GM12878 (cell line): ENCODE data around the gene NECAB3. TPM values are rescaled to one million over a fixed set of nuclear protein-coding genes. Genes with fewer than 3 reads are reported as not detected.

Source experiments
- ATAC-seq: fragments of 200-7000 bp; cut with Tn5 transposase; 3 replicates; pipeline ENCODE4 v1.9.1; 2020; ENCODE audit warnings: mild to moderate bottlenecking, moderate library complexity
- BruUV-seq: library from RNA; stranded (reverse); fragments of 400-500 nt; replicated peaks from 2 replicates; lab custom pipeline; 2021; lab: Mats Ljungman, UMichigan
- CTCF ChIA-PET: fragments of 300-600 bp; sonication (Branson Sonifier 250); formaldehyde crosslinking; extraction: SDS; loops from one replicate; lab custom pipeline; 2021; ENCODE audit warnings: inconsistent platforms; lab: Yijun Ruan, JAX
- POLR2A ChIA-PET: fragments of 350-600 bp; formaldehyde crosslinking; extraction: SDS; loops from one replicate; lab custom pipeline; 2021; ENCODE audit warnings: inconsistent platforms; lab: Charles Lee
- RAD21 ChIA-PET: fragments of 300-600 bp; sonication (Branson Sonifier 250); formaldehyde crosslinking; loops from one replicate; lab custom pipeline; 2023; ENCODE audit warnings: antibody characterized with exemption; ENCODE audit not compliant: unreplicated experiment; lab: Charles Lee
- SMC1A ChIA-PET: fragments of 300-600 bp; sonication (Branson Sonifier 250); formaldehyde crosslinking; loops from one replicate; lab custom pipeline; 2023; ENCODE audit not compliant: unreplicated experiment, uncharacterized antibody; lab: Charles Lee
- DNase-seq: peaks from one replicate; pipeline ENCODE4 v3.0.0-alpha.2; 2011; ENCODE audit warnings: low read depth, low spot score
- FAIRE-seq: peaks from 3 replicates; lab custom pipeline; 2011; peaks lifted over from hg19 to GRCh38; lab: Jason Lieb, UNC
- H2AFZ ChIP-seq: 2 replicates; pipeline ENCODE4 v1.6.0; 2011; ENCODE audit warnings: low read depth, low read length, control low read depth; ENCODE audit not compliant: control insufficient read depth
- H3K27ac ChIP-seq: 2 replicates; pipeline ENCODE4 v1.5.1; 2011; ENCODE audit warnings: control low read depth; ENCODE audit not compliant: control insufficient read depth, insufficient read depth
- H3K27me3 ChIP-seq, 2 experiments: replicated peaks in 1 of 2; 2 replicates each; pipeline versions ENCODE4 v1.6.0 to v1.6.1; 2011; ENCODE audit warnings: low read length in 1 of 2; ENCODE audit not compliant: control insufficient read depth in 2 of 2, insufficient read depth in 2 of 2
- H3K36me3 ChIP-seq, 2 experiments: 2 replicates each; pipeline ENCODE4 v1.5.1; 2011; ENCODE audit warnings: low read length in 1 of 2; ENCODE audit not compliant: control insufficient read depth in 2 of 2, insufficient read depth in 2 of 2
- H3K4me1 ChIP-seq: 2 replicates; pipeline ENCODE4 v1.6.1; 2011; ENCODE audit warnings: mild to moderate bottlenecking, low read length, moderate library complexity, mixed read lengths; ENCODE audit not compliant: control insufficient read depth, insufficient read depth
- H3K4me2 ChIP-seq: 2 replicates; pipeline ENCODE4 v1.6.0; 2011; ENCODE audit warnings: control low read depth; ENCODE audit not compliant: control insufficient read depth, insufficient read depth
- H3K4me3 ChIP-seq: fragments of 200-600 bp; sonication (generic); 2 replicates; pipeline ENCODE4 v1.5.1; 2016
- H3K79me2 ChIP-seq: 2 replicates; pipeline ENCODE4 v1.6.0; 2011; ENCODE audit warnings: low read length; ENCODE audit not compliant: control insufficient read depth, insufficient read depth
- H3K9ac ChIP-seq: 2 replicates; pipeline ENCODE4 v1.8.0; 2011; ENCODE audit warnings: low read length, control low read depth, mixed read lengths; ENCODE audit not compliant: control insufficient read depth, insufficient read depth
- H3K9me3 ChIP-seq: replicated peaks from 3 replicates; pipeline ENCODE4 v1.5.1; 2011; ENCODE audit warnings: mild to moderate bottlenecking, low read length; ENCODE audit not compliant: control insufficient read depth, insufficient read depth
- H4K20me1 ChIP-seq: 2 replicates; pipeline ENCODE4 v1.6.0; 2011; ENCODE audit not compliant: control insufficient read depth, insufficient read depth
- BCL11A ChIP-seq: IDR thresholded peaks from 2 replicates; pipeline ENCODE4 v1.6.1; 2011; ENCODE audit warnings: low read depth, low read length
- BMI1 ChIP-seq: fragments of 450-650 bp; IDR thresholded peaks from 2 replicates; pipeline ENCODE4 v1.6.1; 2016; ENCODE audit warnings: mild to moderate bottlenecking, moderate library complexity, borderline replicate concordance
- CREM ChIP-seq: IDR thresholded peaks from 2 replicates; pipeline ENCODE4 v1.6.1; 2014; ENCODE audit warnings: antibody characterized with exemption, low read depth
- EP300 ChIP-seq, 2 experiments: fragments of 150-350 bp in 1 of 2; IDR thresholded peaks; 2 replicates each; pipeline ENCODE4 v1.6.1; 2011 to 2012; ENCODE audit warnings: low read depth in 2 of 2, low read length in 2 of 2, borderline replicate concordance in 1 of 2, improper control_type of control experiment in 1 of 2, inconsistent platforms in 1 of 2; ENCODE audit not compliant: control insufficient read depth in 1 of 2
- HCFC1 ChIP-seq: fragments of 150-350 bp; IDR thresholded peaks from 2 replicates; pipeline ENCODE4 v1.6.1; 2014; ENCODE audit warnings: low read length
- HDGF ChIP-seq: fragments of 450-650 bp; IDR thresholded peaks from 2 replicates; pipeline ENCODE4 v1.6.1; 2016; ENCODE audit warnings: antibody characterized with exemption
- MYB ChIP-seq: fragments of 150-350 bp; IDR thresholded peaks from 2 replicates; pipeline ENCODE4 v1.6.1; 2014; ENCODE audit warnings: mild to moderate bottlenecking, low read depth, low read length, borderline replicate concordance
- NR2C2 ChIP-seq: IDR thresholded peaks from 2 replicates; pipeline ENCODE4 v1.6.1; 2011; ENCODE audit warnings: borderline replicate concordance, low read depth; ENCODE audit not compliant: control insufficient read depth, insufficient read length
- PAX8 ChIP-seq: fragments of 450-650 bp; IDR thresholded peaks from 2 replicates; pipeline ENCODE4 v1.6.1; 2017; ENCODE audit warnings: mild to moderate bottlenecking, moderate library complexity
- POU2F2 ChIP-seq: IDR thresholded peaks from 3 replicates; pipeline ENCODE4 v1.6.1; 2011; ENCODE audit warnings: low read depth, mild to moderate bottlenecking, low read length, borderline replicate concordance
- RCOR1 ChIP-seq: conservative IDR thresholded peaks from 2 replicates; pipeline ENCODE4 v1.6.1; 2012; ENCODE audit warnings: low read depth, low read length, improper control_type of control experiment
- SREBF1 ChIP-seq: IDR thresholded peaks from 2 replicates; pipeline ENCODE4 v1.6.1; 2012; ENCODE audit warnings: mild to moderate bottlenecking, low read length
- STAT1 ChIP-seq: fragments of 450-650 bp; conservative IDR thresholded peaks from 2 replicates; pipeline ENCODE4 v1.6.1; 2014; ENCODE audit warnings: antibody characterized with exemption, mild to moderate bottlenecking
- TCF3 ChIP-seq: IDR thresholded peaks from 2 replicates; pipeline ENCODE4 v1.6.1; 2012; ENCODE audit warnings: low read depth, mild to moderate bottlenecking, low read length, borderline replicate concordance; ENCODE audit not compliant: insufficient read depth
- WGBS: methylation state at CpG from one replicate; pipeline ENCODE4 v1.1.6; 2016; ENCODE audit warnings: low lambda C conversion rate; ENCODE audit not compliant: insufficient replicate concordance, insufficient coverage; ENCODE audit errors: missing lambda C conversion rate; 5-methylcytosine and 5-hydroxymethylcytosine counted together
- in situ Hi-C: fragments of 300-500 bp; cut with MboI; formaldehyde crosslinking; loops from 9 replicates; pipeline ENCODE4 v1.14.3; 2018; ENCODE audit warnings: mixed read lengths
- intact Hi-C: fragments of 100-400 bp; cut with micrococcal nuclease; formaldehyde crosslinking; loops from one replicate; pipeline ENCODE4 v1.14.2; 2022; ENCODE audit not compliant: unreplicated experiment
- polyA plus RNA-seq, 11 experiments: library from polyadenylated mRNA; depleted of rRNA in 4 of 11; unstranded in 6 of 11; stranded (reverse) in 5 of 11; fragments of >200 nt; fragmentation: Nextera tagmentation in 4 of 11; fragmentation: Illumina TruSeq in 1 of 11; extraction: Ambion mirVana in 4 of 11; extraction: Trizol in 1 of 11; gene quantifications; 1 replicate in 1 of 11; 2 replicates in 10 of 11; pipeline versions ENCODE4 v1.2.1 to v1.2.3, GENCODE V29; 2011 to 2016; ENCODE audit warnings: inconsistent platforms in 2 of 11, missing spikeins in 2 of 11, low read depth in 1 of 11
- total RNA-seq, 4 experiments: library from RNA; depleted of rRNA in 3 of 4; stranded (reverse); fragments of >200 nt in 3 of 4; fragmentation: Illumina TruSeq in 1 of 4; extraction: Trizol in 1 of 4; gene quantifications; 2 replicates each; pipeline versions ENCODE4 v1.2.1 to v1.2.3, GENCODE V29; 2013 to 2021
- TF ChIP-seq, protein P1 (sequence below): fragments of 150-350 bp; IDR thresholded peaks from 2 replicates; pipeline ENCODE4 v1.6.1; 2014; ENCODE audit warnings: mild to moderate bottlenecking, low read depth, low read length
- TF ChIP-seq, protein P2 (sequence below): IDR thresholded peaks from 2 replicates; pipeline ENCODE4 v1.6.1; 2012; ENCODE audit warnings: low read depth, low read length, improper control_type of control experiment
- TF ChIP-seq, protein P3 (sequence below): IDR thresholded peaks from 2 replicates; pipeline ENCODE4 v1.6.1; 2012; ENCODE audit warnings: low read depth, low read length, improper control_type of control experiment
- TF ChIP-seq, protein P4 (sequence below): fragments of 450-650 bp; IDR thresholded peaks from 2 replicates; pipeline ENCODE4 v1.6.1; 2017; ENCODE audit warnings: antibody characterized with exemption, mild to moderate bottlenecking, moderate library complexity

The NECAB3 gene
- total and polyA plus RNA-seq, 10 of the 15 experiments (the other 5 are each of a cell fraction or from before 2014, with no cell fraction given) = 0.21 to 17.0 (median 7.2) TPM

DNA sequence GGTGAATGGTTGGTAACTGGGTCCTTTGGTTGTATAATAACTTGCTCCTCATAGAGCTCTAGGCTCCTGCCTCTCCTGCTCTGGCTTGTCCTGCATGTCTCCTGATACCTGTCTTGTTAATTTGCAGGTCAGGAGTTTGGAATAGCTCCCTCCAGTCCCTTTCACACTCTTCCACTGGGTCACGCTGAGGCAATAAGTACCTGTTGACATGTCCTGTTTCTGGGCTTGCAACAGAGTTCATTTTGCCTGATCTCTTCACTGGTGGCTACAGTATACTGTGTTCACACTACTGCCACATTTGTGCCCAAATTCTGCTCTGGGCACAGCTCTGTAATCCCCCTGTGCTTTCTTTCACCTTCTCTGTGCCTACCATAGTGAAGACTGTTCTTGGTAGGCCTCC, 37.5 kb downstream of the NECAB3 start:
- RAD21 ChIA-PET = no interaction called here
- TF ChIP-seq RCOR1 (no peak), NR2C2 (no peak), STAT1 (no peak), HCFC1 (no peak), TCF3 (no peak), SREBF1 (no peak), MYB (no peak), EP300 (IDR thresholded peaks at IDR 0.05; ENCODE audit: borderline replicate concordance in 1 of 2, control insufficient read depth in 1 of 2, low read depth in 2 of 2, low read length in 2 of 2) (no peak), HDGF (no peak), POU2F2 (no peak), CREM (no peak), BCL11A (no peak), BMI1 (no peak), PAX8 (no peak)
- TF ChIP-seq, protein P1, sequence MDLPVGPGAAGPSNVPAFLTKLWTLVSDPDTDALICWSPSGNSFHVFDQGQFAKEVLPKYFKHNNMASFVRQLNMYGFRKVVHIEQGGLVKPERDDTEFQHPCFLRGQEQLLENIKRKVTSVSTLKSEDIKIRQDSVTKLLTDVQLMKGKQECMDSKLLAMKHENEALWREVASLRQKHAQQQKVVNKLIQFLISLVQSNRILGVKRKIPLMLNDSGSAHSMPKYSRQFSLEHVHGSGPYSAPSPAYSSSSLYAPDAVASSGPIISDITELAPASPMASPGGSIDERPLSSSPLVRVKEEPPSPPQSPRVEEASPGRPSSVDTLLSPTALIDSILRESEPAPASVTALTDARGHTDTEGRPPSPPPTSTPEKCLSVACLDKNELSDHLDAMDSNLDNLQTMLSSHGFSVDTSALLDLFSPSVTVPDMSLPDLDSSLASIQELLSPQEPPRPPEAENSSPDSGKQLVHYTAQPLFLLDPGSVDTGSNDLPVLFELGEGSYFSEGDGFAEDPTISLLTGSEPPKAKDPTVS = no peak
- TF ChIP-seq, protein P2, sequence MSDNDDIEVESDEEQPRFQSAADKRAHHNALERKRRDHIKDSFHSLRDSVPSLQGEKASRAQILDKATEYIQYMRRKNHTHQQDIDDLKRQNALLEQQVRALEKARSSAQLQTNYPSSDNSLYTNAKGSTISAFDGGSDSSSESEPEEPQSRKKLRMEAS = no peak
- TF ChIP-seq, protein P3, sequence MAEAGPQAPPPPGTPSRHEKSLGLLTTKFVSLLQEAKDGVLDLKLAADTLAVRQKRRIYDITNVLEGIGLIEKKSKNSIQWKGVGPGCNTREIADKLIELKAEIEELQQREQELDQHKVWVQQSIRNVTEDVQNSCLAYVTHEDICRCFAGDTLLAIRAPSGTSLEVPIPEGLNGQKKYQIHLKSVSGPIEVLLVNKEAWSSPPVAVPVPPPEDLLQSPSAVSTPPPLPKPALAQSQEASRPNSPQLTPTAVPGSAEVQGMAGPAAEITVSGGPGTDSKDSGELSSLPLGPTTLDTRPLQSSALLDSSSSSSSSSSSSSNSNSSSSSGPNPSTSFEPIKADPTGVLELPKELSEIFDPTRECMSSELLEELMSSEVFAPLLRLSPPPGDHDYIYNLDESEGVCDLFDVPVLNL = no peak
- TF ChIP-seq, protein P4, sequence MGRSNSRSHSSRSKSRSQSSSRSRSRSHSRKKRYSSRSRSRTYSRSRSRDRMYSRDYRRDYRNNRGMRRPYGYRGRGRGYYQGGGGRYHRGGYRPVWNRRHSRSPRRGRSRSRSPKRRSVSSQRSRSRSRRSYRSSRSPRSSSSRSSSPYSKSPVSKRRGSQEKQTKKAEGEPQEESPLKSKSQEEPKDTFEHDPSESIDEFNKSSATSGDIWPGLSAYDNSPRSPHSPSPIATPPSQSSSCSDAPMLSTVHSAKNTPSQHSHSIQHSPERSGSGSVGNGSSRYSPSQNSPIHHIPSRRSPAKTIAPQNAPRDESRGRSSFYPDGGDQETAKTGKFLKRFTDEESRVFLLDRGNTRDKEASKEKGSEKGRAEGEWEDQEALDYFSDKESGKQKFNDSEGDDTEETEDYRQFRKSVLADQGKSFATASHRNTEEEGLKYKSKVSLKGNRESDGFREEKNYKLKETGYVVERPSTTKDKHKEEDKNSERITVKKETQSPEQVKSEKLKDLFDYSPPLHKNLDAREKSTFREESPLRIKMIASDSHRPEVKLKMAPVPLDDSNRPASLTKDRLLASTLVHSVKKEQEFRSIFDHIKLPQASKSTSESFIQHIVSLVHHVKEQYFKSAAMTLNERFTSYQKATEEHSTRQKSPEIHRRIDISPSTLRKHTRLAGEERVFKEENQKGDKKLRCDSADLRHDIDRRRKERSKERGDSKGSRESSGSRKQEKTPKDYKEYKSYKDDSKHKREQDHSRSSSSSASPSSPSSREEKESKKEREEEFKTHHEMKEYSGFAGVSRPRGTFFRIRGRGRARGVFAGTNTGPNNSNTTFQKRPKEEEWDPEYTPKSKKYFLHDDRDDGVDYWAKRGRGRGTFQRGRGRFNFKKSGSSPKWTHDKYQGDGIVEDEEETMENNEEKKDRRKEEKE = no peak

More for the DNA sequence above, 37.5 kb downstream of the NECAB3 start:
- no peaks in the 10 kb centered on the region for H3K27me3 ChIP-seq
- no peaks in the 10 kb centered on the region for H4K20me1 ChIP-seq
- in situ Hi-C loops (no loop called here), intact Hi-C loops (no loop called here)
- no peak overlapping the region for H3K4me2 ChIP-seq
- DNase-seq (no peak), ATAC-seq (no peak), FAIRE-seq (no peak)
- no peak overlapping the region for H3K4me3 ChIP-seq
- H3K27ac ChIP-seq = no peak overlapping the region
- H3K4me1 ChIP-seq = no peaks in the 10 kb centered on the region
- no peak overlapping the region for H3K9ac ChIP-seq
- POLR2A ChIA-PET = interaction anchor here (0.5 to 0.6 kb wide), 2 partner anchors 120 to 259 kb away, joined by 3 read pairs; no protein-coding TSS in a partner anchor
- H3K79me2 ChIP-seq = no peaks in the 10 kb centered on the region
- no peak overlapping the region for H2AFZ ChIP-seq
- CTCF ChIA-PET = interaction anchor here (1.0 kb wide), 1 partner anchor 17 kb away, joined by 3 read pairs; no protein-coding TSS in a partner anchor
- BruUV-seq = no TSS peak
- 100% methylated on average over 1 of the region's 1 CpG for WGBS
- H3K9me3 ChIP-seq = no peaks in the 10 kb centered on the region
- H3K36me3 ChIP-seq = peaks cover 2 to 9% of the 10 kb centered on the region in 2 experiments; a peak in 3 of 4 replicates
- SMC1A ChIA-PET = interaction anchor here (1.3 kb wide), 1 partner anchor 11 kb away, joined by 4 read pairs; no protein-coding TSS in a partner anchor
